HAP-1 (cell line): Measurements from ENCODE around the gene NPTXR.
"Not testable (repeated sequence)": the region's sequence is repeated elsewhere in the genome, so short reads cannot be mapped to it uniquely, and the experiment has no call there.

Experiments used
- DNase-seq, 2 experiments: peaks; one replicate each; pipeline ENCODE4 v3.0.0-alpha.2; 2016 to 2020; ENCODE audit warnings: low spot score in 2 of 2
- H3K27me3 ChIP-seq: fragments of 250-450 bp; sonication (Bioruptor Pico); 2 replicates; pipeline ENCODE4 v1.5.1; 2020; ENCODE audit warnings: low read depth, mild to moderate bottlenecking, moderate library complexity
- H3K36me3 ChIP-seq: fragments of 250-450 bp; sonication (Bioruptor Pico); replicated peaks from 2 replicates; pipeline ENCODE4 v1.5.1; 2020; ENCODE audit warnings: mild to moderate bottlenecking
- H3K4me1 ChIP-seq: fragments of 250-450 bp; sonication (Bioruptor Pico); 2 replicates; pipeline ENCODE4 v1.5.1; 2020; ENCODE audit warnings: mild to moderate bottlenecking
- H3K4me3 ChIP-seq: fragments of 250-450 bp; sonication (Bioruptor Pico); 2 replicates; pipeline ENCODE4 v1.5.1; 2020; ENCODE audit warnings: mild to moderate bottlenecking, moderate library complexity
- H3K9me3 ChIP-seq: fragments of 250-450 bp; sonication (Bioruptor Pico); 2 replicates; pipeline ENCODE4 v1.5.1; 2020; ENCODE audit warnings: mild to moderate bottlenecking, moderate library complexity
- in situ Hi-C: fragments of 300-500 bp; cut with MboI; formaldehyde crosslinking; loops from 3 replicates; pipeline ENCODE4 v1.14.3; 2020; ENCODE audit warnings: low sequenced_read_pairs, inconsistent platforms, mixed read lengths

Gene NPTXR

DNA sequence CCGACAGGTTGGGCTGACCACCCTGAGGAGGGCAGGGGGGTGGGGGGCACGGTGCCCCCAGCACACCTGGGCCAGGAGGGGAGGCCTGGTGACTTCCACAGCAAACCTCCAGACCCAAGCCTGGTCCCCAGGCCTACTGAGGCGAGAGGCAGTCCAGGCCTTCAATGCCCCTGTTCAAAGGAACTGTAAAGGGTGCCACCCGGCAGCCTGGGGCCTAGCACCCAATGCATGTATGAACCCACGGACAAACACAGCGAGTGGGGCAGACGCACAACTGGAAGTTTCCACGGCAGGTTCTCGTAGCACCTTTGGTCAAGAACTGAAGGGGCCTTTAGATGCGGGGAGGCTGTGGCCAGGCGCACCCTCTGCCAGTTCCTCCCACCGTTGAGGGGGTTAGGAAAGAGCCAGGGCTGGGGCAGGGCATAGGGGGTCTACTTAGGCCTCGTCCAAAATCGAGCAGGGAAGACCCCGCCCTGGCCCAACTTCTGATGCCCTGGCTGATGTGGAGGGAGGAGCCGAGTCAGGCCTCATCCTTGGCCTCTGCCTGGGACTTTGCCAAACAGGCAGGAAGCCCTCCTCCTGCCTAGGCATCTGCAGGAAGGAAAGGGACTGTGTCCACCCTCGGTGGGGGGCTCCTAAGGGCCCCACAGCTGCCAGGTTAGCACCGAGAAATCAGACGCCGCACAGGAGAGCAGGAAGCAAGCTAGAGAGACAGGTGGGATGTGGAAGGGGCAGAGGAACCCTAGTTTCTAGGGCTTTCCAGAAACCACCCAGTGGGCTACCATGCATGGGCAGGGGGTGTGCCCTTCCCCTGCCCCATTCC is 21.6 kb upstream of the NPTXR start:
- Histone ChIP-seq H3K36me3 (peaks cover 53% of the 10 kb centered on the region), H3K9me3 (no peaks in the 10 kb centered on the region), H3K4me1 (peaks cover under 1% of the 10 kb centered on the region; the same call in 1 of the 2 replicates), H3K27me3 (no peaks in the 10 kb centered on the region), H3K4me3 (no peak overlapping the region)
- no peak for DNase-seq
- in situ Hi-C loops: no loop called here

GRCh38 chr22:38864361-38865191 is 20.7 kb upstream of the NPTXR start:
- Histone ChIP-seq H3K4me1 (no peaks in the 10 kb centered on the region), H3K4me3 (no peak overlapping the region), H3K9me3 (no peaks in the 10 kb centered on the region), H3K27me3 (no peaks in the 10 kb centered on the region), H3K36me3 (peaks cover 47% of the 10 kb centered on the region)
- in situ Hi-C loops: no loop called here
- no peak for DNase-seq

DNA sequence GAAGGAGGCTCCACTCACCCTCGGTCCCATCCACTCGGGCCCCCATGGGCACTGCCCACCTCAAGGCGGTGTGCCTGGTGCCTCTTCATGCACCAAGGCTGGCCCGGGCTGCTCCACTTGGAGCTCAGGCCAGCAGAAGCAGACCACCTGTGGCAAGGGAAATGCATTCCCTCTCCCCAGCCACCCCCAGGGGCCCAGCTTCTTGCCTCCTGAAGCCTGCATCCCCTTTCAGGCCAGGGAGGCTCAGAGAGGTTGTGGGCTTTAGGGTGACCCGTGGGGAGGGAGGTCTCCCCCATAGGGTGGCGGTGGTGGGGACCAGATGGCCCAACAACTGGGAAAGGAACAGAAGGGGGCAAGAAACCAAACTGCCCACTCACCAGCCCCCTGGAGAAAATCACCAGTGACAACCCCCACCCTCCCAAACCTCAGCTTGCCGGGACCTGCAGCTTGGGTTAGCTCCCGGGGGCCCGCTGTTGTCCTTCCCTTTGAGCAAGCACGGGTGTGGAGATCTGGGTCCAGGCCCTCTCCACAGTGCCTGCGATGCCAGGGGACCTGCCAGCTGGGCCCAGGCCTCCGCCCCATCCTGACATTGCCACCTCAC is 19.8 kb upstream of the NPTXR start:
- Histone ChIP-seq H3K4me1 (no peaks in the 10 kb centered on the region), H3K36me3 (peaks cover 37% of the 10 kb centered on the region), H3K9me3 (no peaks in the 10 kb centered on the region), H3K4me3 (no peak overlapping the region), H3K27me3 (no peaks in the 10 kb centered on the region)
- DNase-seq: no peak
- in situ Hi-C loops: no loop called here

GRCh38 chr22:38862375-38863329 is 18.8 kb upstream of the NPTXR start:
- no peaks in the 10 kb centered on the region for H3K9me3 ChIP-seq
- no peaks in the 10 kb centered on the region for H3K27me3 ChIP-seq
- no peaks in the 10 kb centered on the region for H3K4me1 ChIP-seq
- H3K36me3 ChIP-seq: peaks cover 27% of the 10 kb centered on the region
- peak in 1 of 2 experiments; percentile 56 for DNase-seq
- in situ Hi-C loops: no loop called here
- no peak overlapping the region for H3K4me3 ChIP-seq

DNA sequence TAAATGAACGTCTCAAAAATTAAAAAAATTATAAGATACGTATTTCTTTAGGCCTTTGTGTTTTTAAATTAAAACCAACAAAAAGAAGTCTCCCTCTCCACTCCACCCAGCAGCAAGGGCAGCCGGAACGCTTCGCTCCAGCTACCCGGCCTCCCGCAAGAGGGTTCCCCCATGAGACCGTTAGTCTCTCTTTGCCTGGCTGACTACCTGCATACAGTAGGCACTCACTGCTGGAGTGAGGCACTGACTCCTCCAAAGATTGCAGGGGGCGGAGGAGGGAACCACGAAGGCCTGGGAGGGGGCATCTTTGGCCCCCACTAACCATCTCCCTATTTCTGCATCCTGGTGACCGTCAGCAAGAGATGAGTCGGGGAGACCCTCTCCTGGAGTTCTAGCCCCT is 18.1 kb upstream of the NPTXR start:
- no peak for DNase-seq
- H3K27me3 ChIP-seq: no peaks in the 10 kb centered on the region
- peaks cover 20% of the 10 kb centered on the region for H3K36me3 ChIP-seq
- H3K4me3 ChIP-seq: no peak overlapping the region
- H3K9me3 ChIP-seq: no peaks in the 10 kb centered on the region
- in situ Hi-C loops: no loop called here
- H3K4me1 ChIP-seq: no peaks in the 10 kb centered on the region

DNA sequence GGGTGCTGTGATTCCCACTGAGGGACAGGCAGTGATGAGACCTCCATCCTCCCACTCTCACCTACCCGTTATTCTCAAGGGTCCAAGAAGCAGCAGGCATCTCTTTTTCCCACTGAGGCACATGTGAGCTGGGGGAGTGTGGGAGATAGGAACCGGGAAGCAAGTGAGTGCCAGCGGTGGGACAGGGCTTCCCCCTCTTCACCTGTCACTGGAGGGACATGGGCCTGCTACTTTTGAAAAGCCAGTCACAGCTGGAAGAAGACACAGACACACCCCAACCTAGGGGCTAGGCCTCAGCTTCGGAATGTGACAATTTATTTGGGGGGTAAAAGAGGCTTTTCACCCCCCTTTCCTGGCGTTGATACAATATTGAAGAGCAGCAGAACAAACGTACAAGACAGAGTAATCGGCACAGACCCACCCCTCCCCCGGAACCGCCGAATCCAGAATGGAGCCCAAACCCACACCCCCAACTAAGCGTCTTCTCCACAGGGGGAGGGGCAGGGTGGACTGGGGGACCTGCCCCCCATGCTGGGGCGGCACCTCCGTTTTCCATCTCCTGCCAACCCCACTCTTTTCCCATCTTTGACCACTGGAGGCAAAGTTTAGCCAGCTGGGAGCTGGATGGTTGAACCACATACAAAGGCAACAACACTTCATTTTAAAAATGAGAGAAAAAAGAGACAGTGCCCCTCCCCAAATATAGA is 17.5 kb upstream of the NPTXR start:
- Histone ChIP-seq H3K4me1 (no peaks in the 10 kb centered on the region), H3K4me3 (no peak overlapping the region), H3K27me3 (no peaks in the 10 kb centered on the region), H3K9me3 (no peaks in the 10 kb centered on the region), H3K36me3 (peaks cover 17% of the 10 kb centered on the region)
- in situ Hi-C loops: no loop called here
- DNase-seq: peak in 1 of 2 experiments; percentile 42

DNA sequence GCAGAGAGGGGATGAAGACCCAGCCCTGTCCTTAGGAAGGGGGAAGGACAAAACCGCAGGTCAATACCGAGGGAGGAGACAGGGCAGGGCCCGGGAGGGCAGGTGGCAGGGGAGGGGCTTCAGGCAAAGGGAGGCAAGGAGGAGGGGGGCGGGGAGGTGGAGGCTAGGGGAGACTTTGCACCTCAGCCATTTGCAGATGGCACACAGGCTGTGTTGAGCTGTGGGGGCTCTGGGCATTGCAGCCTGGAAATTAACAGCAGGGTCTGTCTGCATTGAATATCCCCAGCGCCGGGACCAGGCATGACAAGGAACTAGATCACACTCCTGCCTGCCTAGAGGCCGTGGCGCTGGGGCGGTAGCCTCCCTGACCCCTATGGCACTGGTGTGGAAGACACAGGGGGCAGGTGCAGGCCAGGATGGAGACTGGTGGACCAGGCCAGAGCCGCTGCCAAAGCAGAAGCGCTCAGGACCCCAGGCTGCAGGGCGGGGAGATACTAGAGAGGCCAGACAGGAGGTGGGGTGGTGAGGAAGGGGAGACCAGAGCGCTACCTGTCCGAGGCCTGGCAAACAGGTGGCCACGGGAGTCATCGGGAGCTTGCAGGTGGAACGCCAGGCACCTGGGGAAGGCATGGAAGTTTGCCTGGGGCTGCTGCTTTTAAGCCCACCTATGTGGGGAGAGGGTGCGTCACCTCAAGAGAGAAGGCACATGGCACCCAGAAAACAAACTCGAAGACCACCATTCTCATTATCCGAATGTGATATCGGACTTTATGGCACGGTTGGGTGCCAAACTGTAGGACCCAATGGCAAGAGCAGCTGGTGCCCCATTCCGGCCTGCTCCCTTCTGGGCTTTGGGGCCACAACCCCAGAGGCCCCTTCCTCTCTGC is 16.7 kb upstream of the NPTXR start:
- Histone ChIP-seq H3K9me3 (no peaks in the 10 kb centered on the region), H3K4me1 (no peaks in the 10 kb centered on the region), H3K4me3 (no peak overlapping the region), H3K36me3 (peaks cover 9% of the 10 kb centered on the region), H3K27me3 (no peaks in the 10 kb centered on the region)
- DNase-seq: peak in 1 of 2 experiments; percentile 59
- in situ Hi-C loops: no loop called here

DNA sequence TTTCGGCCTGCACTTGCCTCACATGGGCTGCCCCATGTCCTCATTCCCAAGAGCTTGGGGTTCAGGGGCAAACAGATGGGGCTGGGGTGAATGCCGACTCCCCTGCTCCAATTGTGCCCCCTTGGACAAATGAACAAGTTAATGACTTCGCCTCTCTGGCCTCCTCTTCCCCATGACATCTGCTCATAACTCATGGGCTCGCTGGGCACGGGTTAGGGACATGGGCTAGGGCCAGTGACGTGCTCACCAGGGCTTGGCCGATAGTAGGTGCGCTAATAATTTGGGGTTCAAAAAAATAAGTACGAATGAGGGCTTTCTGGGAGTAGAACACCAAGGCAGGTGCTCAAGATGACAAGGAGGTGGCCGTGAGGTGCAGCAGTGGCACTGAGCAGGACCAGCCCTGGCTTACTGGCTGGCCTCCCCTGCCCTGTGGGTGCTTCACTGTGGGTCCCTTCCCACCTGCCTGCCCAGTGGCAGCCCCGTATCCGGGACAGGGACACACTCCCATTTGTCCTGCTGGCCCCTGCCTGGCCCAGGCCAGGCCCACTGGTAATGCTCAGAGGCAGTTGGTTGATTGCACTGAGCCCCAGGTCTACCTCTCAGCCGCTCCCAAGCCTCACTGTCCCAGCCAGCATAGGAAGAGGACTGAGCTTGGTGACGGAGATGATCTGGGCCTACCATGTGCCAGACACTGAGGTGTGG is 15.9 kb upstream of the NPTXR start:
- Histone ChIP-seq H3K4me1 (no peaks in the 10 kb centered on the region), H3K36me3 (peaks cover under 1% of the 10 kb centered on the region; the same call in 1 of the 2 replicates), H3K4me3 (no peak overlapping the region), H3K9me3 (no peaks in the 10 kb centered on the region), H3K27me3 (no peaks in the 10 kb centered on the region)
- no peak for DNase-seq
- in situ Hi-C loops: no loop called here

- Histone ChIP-seq H3K9me3 (no peaks in the 10 kb centered on the region), H3K4me1 (no peaks in the 10 kb centered on the region), H3K36me3 (no peaks in the 10 kb centered on the region), H3K4me3 (no peak overlapping the region), H3K27me3 (no peaks in the 10 kb centered on the region)
- DNase-seq: no peak
- in situ Hi-C loops: no loop called here
These were observed 14.7 kb upstream of the NPTXR start for GRCh38 chr22:38858492-38858891.

GRCh38 chr22:38854476-38854875 is 10.6 kb upstream of the NPTXR start:
- peaks cover 19% of the 10 kb centered on the region for H3K27me3 ChIP-seq
- DNase-seq: not testable (repeated sequence)

GRCh38 chr22:38853883-38854282 is 10.1 kb upstream of the NPTXR start:
- in situ Hi-C loops, DNase-seq, H3K4me3 ChIP-seq, H3K36me3 ChIP-seq, H3K4me1 ChIP-seq, H3K9me3 ChIP-seq: not testable (repeated sequence)
- peaks cover 25% of the 10 kb centered on the region for H3K27me3 ChIP-seq

More at GRCh38 chr22:38854476-38854875, 10.6 kb upstream of the NPTXR start:
- H3K4me1 ChIP-seq, in situ Hi-C loops, H3K9me3 ChIP-seq, H3K4me3 ChIP-seq, H3K36me3 ChIP-seq: not testable (repeated sequence)
